ENCODE data around the gene PACS2.

The PACS2 gene

GRCh38 chr14:105268736-105269354 is 45.7 kb upstream of the PACS2 start (continued):
- no peak for TF ChIP-seq POU6F1 (CRISPR knock-in tag; IDR thresholded peaks at IDR 0.05; ENCODE audit: borderline replicate concordance, low read depth)
- TF ChIP-seq ZFP3 (CRISPR knock-in tag; IDR thresholded peaks at IDR 0.05) = no peak
- TF ChIP-seq CSRNP3 (CRISPR knock-in tag; IDR thresholded peaks at IDR 0.05) = no peak
- TF ChIP-seq ZNF70 (CRISPR knock-in tag; IDR thresholded peaks at IDR 0.05) = no peak
- TF ChIP-seq ISL1 (CRISPR knock-in tag; IDR thresholded peaks at IDR 0.05) = no peak
- TF ChIP-seq RARB (CRISPR knock-in tag; IDR thresholded peaks at IDR 0.05) = no peak
- TF ChIP-seq ZNF565 (CRISPR knock-in tag; conservative IDR thresholded peaks at IDR 0.05; ENCODE audit: low read depth) = no peak
- TF ChIP-seq TOX (CRISPR knock-in tag; IDR thresholded peaks at IDR 0.05; ENCODE audit: borderline replicate concordance) = no peak
- TF ChIP-seq ESRRG (CRISPR knock-in tag; IDR thresholded peaks at IDR 0.05) = no peak
- TF ChIP-seq ZNF8 (CRISPR knock-in tag; IDR thresholded peaks at IDR 0.05) = no peak

DNA sequence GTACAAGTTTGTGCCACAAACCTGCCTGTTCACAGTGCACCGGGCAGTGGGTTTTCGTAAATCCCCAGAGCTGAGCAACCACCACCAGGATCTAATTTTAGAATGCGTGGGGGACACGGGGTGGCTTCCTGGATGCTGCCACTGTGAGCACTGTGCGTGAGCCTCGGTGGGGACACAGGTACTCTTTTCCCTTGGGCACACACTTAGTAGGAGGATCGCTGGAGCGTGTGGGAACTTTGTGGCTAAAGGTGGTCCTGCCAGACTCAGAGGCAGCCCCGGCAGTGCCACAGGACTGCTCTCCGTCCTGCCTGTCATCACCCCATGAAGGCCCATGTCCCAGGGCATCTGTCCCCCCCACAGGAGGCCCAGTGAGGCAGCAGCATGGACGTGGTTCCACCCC is 45.1 kb upstream of the PACS2 start:
- no peak for ATAC-seq
- TF ChIP-seq POU6F1 (CRISPR knock-in tag; IDR thresholded peaks at IDR 0.05; ENCODE audit: borderline replicate concordance, low read depth) (no peak), PATZ1 (CRISPR knock-in tag; IDR thresholded peaks at IDR 0.05; ENCODE audit: borderline replicate concordance) (no peak), SNAI2 (CRISPR knock-in tag; IDR thresholded peaks at IDR 0.05) (no peak), BACH2 (CRISPR knock-in tag; IDR thresholded peaks at IDR 0.05; ENCODE audit: borderline replicate concordance) (no peak), ZC3H10 (CRISPR knock-in tag; IDR thresholded peaks at IDR 0.05) (no peak), ZNF70 (CRISPR knock-in tag; IDR thresholded peaks at IDR 0.05) (no peak), ESRRG (CRISPR knock-in tag; IDR thresholded peaks at IDR 0.05) (no peak), TCF4 (CRISPR knock-in tag; IDR thresholded peaks at IDR 0.05; ENCODE audit: borderline replicate concordance) (no peak), CSRNP3 (CRISPR knock-in tag; IDR thresholded peaks at IDR 0.05) (no peak)

- 0 out of 3 replicates have a peak, but pooled peaks have one; percentile 34 for ATAC-seq
- TF ChIP-seq, protein P1, sequence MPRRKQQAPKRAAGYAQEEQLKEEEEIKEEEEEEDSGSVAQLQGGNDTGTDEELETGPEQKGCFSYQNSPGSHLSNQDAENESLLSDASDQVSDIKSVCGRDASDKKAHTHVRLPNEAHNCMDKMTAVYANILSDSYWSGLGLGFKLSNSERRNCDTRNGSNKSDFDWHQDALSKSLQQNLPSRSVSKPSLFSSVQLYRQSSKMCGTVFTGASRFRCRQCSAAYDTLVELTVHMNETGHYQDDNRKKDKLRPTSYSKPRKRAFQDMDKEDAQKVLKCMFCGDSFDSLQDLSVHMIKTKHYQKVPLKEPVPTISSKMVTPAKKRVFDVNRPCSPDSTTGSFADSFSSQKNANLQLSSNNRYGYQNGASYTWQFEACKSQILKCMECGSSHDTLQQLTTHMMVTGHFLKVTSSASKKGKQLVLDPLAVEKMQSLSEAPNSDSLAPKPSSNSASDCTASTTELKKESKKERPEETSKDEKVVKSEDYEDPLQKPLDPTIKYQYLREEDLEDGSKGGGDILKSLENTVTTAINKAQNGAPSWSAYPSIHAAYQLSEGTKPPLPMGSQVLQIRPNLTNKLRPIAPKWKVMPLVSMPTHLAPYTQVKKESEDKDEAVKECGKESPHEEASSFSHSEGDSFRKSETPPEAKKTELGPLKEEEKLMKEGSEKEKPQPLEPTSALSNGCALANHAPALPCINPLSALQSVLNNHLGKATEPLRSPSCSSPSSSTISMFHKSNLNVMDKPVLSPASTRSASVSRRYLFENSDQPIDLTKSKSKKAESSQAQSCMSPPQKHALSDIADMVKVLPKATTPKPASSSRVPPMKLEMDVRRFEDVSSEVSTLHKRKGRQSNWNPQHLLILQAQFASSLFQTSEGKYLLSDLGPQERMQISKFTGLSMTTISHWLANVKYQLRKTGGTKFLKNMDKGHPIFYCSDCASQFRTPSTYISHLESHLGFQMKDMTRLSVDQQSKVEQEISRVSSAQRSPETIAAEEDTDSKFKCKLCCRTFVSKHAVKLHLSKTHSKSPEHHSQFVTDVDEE (CRISPR knock-in tag; IDR thresholded peaks at IDR 0.05) = no peak
- no peak for TF ChIP-seq CSRNP3 (CRISPR knock-in tag; IDR thresholded peaks at IDR 0.05)
- no peak for TF ChIP-seq CSDC2 (CRISPR knock-in tag; IDR thresholded peaks at IDR 0.05)
- no peak for TF ChIP-seq ZNF8 (CRISPR knock-in tag; IDR thresholded peaks at IDR 0.05)
- no peak for TF ChIP-seq ESRRG (CRISPR knock-in tag; IDR thresholded peaks at IDR 0.05)
- TF ChIP-seq ZNF70 (CRISPR knock-in tag; IDR thresholded peaks at IDR 0.05) = no peak
- TF ChIP-seq SNAI2 (CRISPR knock-in tag; IDR thresholded peaks at IDR 0.05) = no peak
- no peak for TF ChIP-seq ZFP30 (CRISPR knock-in tag; IDR thresholded peaks at IDR 0.05)
- TF ChIP-seq CREB5 (CRISPR knock-in tag; IDR thresholded peaks at IDR 0.05; ENCODE audit: low read depth) = no peak
- TF ChIP-seq OSR1 (CRISPR knock-in tag; IDR thresholded peaks at IDR 0.05) = no peak
- TF ChIP-seq ISL1 (CRISPR knock-in tag; IDR thresholded peaks at IDR 0.05) = no peak
- TF ChIP-seq ARNTL (CRISPR knock-in tag; IDR thresholded peaks at IDR 0.05; ENCODE audit: borderline replicate concordance, low read depth) = no peak
These were observed 43.2 kb upstream of the PACS2 start for GRCh38 chr14:105271224-105271890.
